Stimulated activated naive B cell treated with anti-CD40 and anti-IgM and Interleukin-4, amounts not matched to agents 10 μg/mL and 1 μg/mL and 100 μg/mL, for 72 hours (primary cell): ENCODE results near the gene ACSS2.
"Not testable (repeated sequence)": the region's sequence is repeated elsewhere in the genome, so short reads cannot be mapped to it uniquely, and the experiment has no call there.

ENCODE experiments used
- ATAC-seq, 2 donors: fragments of 150-1000 bp; cut with Tn5 transposase; replicated peaks; 2 replicates each; pipeline ENCODE4 v1.10.0; 2021; ENCODE audit warnings: moderate library complexity in 1 of 2
- DNase-seq: peaks from one replicate; pipeline ENCODE4 v3.0.0; 2021
- H3K27ac Mint-ChIP-seq: one replicate; pipeline ENCODE4 v1.8.0; 2022; ENCODE audit warnings: mild to moderate bottlenecking, mixed read lengths
- H3K27me3 Mint-ChIP-seq, 2 donors: one replicate each; pipeline ENCODE4 v1.8.0; 2022; ENCODE audit warnings: mixed read lengths in 2 of 2
- H3K36me3 Mint-ChIP-seq, 2 donors: one replicate each; pipeline ENCODE4 v1.8.0; 2022; ENCODE audit warnings: mixed read lengths in 2 of 2, mild to moderate bottlenecking in 1 of 2
- H3K4me1 Mint-ChIP-seq, 2 donors: one replicate each; pipeline ENCODE4 v1.8.0; 2022; ENCODE audit warnings: mixed read lengths in 2 of 2, mild to moderate bottlenecking in 1 of 2
- H3K4me3 Mint-ChIP-seq, 2 donors: one replicate each; pipeline ENCODE4 v1.8.0; 2022; ENCODE audit warnings: mild to moderate bottlenecking in 2 of 2, mixed read lengths in 2 of 2, moderate library complexity in 1 of 2
- H3K9me3 Mint-ChIP-seq, 2 donors: one replicate each; pipeline ENCODE4 v1.8.0; 2022; ENCODE audit warnings: mixed read lengths in 2 of 2, mild to moderate bottlenecking in 1 of 2

Gene ACSS2

DNA sequence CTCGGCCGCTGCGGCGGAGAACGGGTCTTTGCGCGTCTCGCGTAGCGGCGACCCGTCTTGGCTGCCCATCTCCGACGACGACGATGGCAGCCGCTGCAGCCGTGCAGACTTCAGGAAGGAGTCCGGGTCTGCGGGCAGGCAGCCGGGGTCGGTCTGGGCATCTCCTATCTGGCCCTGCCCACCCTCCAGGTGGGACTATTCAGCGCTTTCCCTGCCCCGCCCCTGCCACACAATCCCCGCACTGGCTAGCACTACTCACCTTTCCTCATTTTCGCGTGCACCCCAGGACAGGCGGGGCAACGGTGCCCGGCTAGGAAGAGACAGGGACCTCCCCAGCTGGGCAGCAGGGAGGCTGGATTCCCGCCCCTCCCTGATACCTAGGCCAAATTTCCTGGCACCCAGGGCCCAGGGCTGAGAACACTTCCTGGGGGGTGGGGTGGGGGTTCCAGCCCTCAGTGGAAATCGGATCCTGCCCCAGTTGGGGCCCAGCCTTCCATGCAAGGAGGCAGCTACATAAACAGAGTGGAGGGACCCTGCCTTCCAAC, 12.9 kb upstream of the ACSS2 start:
- Mint-ChIP-seq H3K9me3 (no peaks in the 10 kb centered on the region), H3K27me3 (no peaks in the 10 kb centered on the region), H3K36me3 (peaks cover 19 to 28% of the 10 kb centered on the region in 2 donors), H3K4me3 (no peak overlapping the region), H3K4me1 (peaks cover 0 to 4% of the 10 kb centered on the region in 2 donors), H3K27ac (no peak overlapping the region)
- no peak for ATAC-seq
- no peak for DNase-seq

DNA sequence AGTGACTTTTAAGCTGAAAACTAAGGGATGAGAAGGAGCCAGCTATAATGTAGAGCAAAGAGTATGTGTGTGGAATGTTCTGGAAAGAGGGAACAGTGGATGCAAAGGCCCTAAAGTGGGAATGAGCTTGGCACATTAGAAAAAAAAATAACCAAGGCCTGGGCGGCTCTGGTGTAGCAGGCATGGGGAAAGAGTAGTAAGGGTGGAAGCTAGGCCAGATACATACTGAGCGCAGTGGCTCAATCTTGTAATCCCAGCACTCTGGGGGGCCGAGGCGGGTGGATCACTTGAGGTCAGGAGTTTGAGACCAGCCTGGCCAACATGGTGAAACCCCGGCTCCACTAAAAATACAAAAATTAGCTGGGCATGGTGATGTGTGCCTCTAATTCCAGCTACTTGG, 12.2 kb upstream of the ACSS2 start:
- ATAC-seq (no peak), DNase-seq (no peak)
- Mint-ChIP-seq H3K36me3 (peaks cover 19 to 28% of the 10 kb centered on the region in 2 donors), H3K9me3 (no peaks in the 10 kb centered on the region), H3K4me3 (no peak overlapping the region), H3K4me1 (peaks cover 0 to 4% of the 10 kb centered on the region in 2 donors), H3K27me3 (no peaks in the 10 kb centered on the region), H3K27ac (no peak overlapping the region)

GRCh38 chr20:34871320-34871926, 5.0 kb upstream of the ACSS2 start:
- H3K27me3 Mint-ChIP-seq: peaks cover 0 to 3% of the 10 kb centered on the region in 2 donors
- no peak for DNase-seq
- peaks cover 32 to 43% of the 10 kb centered on the region in 2 donors for H3K4me1 Mint-ChIP-seq
- H3K9me3 Mint-ChIP-seq: no peaks in the 10 kb centered on the region
- ATAC-seq: no peak
- H3K36me3 Mint-ChIP-seq: peaks cover 2 to 3% of the 10 kb centered on the region in 2 donors
- no peak overlapping the region for H3K27ac Mint-ChIP-seq
- H3K4me3 Mint-ChIP-seq: peak overlapping the region; percentile 73 to 92

- Mint-ChIP-seq H3K9me3 (no peaks in the 10 kb centered on the region), H3K27ac (peak overlapping the region; percentile 33), H3K36me3 (peaks cover 0 to 2% of the 10 kb centered on the region in 2 donors), H3K4me1 (peaks cover 35 to 49% of the 10 kb centered on the region in 2 donors), H3K27me3 (peaks cover 0 to 3% of the 10 kb centered on the region in 2 donors), H3K4me3 (peak overlapping the region; percentile 73 to 92)
- ATAC-seq (no peak), DNase-seq (no peak)
Measured at GRCh38 chr20:34871966-34872621, 4.3 kb upstream of the ACSS2 start.

- peak; percentile 78 for DNase-seq
- Mint-ChIP-seq H3K9me3 (no peaks in the 10 kb centered on the region), H3K27me3 (peaks cover 0 to 3% of the 10 kb centered on the region in 2 donors), H3K36me3 (peaks cover 0 to 2% of the 10 kb centered on the region in 2 donors), H3K27ac (peak within 1 kb of the TSS; percentile 72), H3K4me3 (peak within 1 kb of the TSS; percentile 90 to 92), H3K4me1 (peaks cover 35 to 52% of the 10 kb centered on the region in 2 donors)
- peak; percentile 57 to 61 for ATAC-seq
Measured at GRCh38 chr20:34872622-34873224, 3.7 kb upstream of the ACSS2 start, which contains the start of gene GGT7. TSS of gene GGT7 (minus strand) at chr20:34872856. CDS start at chr20:34872815, 41 bp downstream.

- Mint-ChIP-seq H3K4me1 (peaks cover 35 to 52% of the 10 kb centered on the region in 2 donors), H3K27me3 (peaks cover 0 to 3% of the 10 kb centered on the region in 2 donors), H3K27ac (peak overlapping the region; percentile 72), H3K4me3 (peak overlapping the region; percentile 90 to 92), H3K36me3 (peaks cover 0 to 2% of the 10 kb centered on the region in 2 donors), H3K9me3 (no peaks in the 10 kb centered on the region)
- DNase-seq: no peak
- ATAC-seq: no peak
Measured at GRCh38 chr20:34873583-34874093, 2.8 kb upstream of the ACSS2 start.

DNA sequence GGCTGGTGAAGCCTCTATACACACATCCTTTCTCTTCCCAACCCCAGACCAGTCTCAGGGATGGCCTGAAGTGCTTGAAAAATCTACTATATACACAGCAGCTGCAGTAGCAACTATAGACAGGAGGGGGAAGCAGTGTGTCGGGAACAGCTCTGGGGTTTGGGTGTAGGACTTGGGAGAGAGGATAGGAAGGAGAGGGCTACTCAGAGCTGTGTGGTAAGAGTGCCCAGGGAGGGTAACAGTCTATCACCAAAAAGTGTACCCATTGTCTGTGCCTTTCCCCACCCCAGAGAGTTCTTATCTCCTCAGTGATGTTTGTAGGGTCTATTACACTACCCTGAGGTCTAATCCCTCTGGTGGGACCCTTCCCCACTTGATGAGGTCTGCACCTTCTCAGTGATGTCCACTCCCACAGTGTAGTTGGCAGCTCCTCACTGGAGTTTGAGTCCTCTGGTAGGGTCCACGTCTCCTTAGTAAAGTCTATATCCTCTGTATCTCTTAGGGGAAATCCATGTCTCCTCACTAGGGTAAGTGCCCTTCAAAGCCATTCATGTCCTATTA, 2.2 kb upstream of the ACSS2 start:
- Mint-ChIP-seq H3K27ac (peak overlapping the region; percentile 37), H3K36me3 (peaks cover 1 to 2% of the 10 kb centered on the region in 2 donors), H3K4me1 (peaks cover 36 to 52% of the 10 kb centered on the region in 2 donors), H3K27me3 (peaks cover 0 to 3% of the 10 kb centered on the region in 2 donors), H3K9me3 (no peaks in the 10 kb centered on the region), H3K4me3 (peak overlapping the region; percentile 49 to 90)
- ATAC-seq (no peak), DNase-seq (peak; percentile 39)

GRCh38 chr20:34875642-34876405, 588 bp upstream of the ACSS2 start:
- Mint-ChIP-seq H3K36me3 (peaks cover 2 to 3% of the 10 kb centered on the region in 2 donors), H3K27me3 (peaks cover 0 to 3% of the 10 kb centered on the region in 2 donors), H3K4me1 (peaks cover 37 to 52% of the 10 kb centered on the region in 2 donors), H3K9me3 (no peaks in the 10 kb centered on the region), H3K4me3 (peak overlapping the region; percentile 84 to 87), H3K27ac (peak overlapping the region; percentile 56)
- DNase-seq (peak; percentile 92), ATAC-seq (peak; percentile 85 to 88)

GRCh38 chr20:34880215-34880850, 3.9 kb downstream of the ACSS2 start:
- Mint-ChIP-seq H3K4me3 (no peak overlapping the region), H3K4me1 (peaks cover 13 to 15% of the 10 kb centered on the region in 2 donors), H3K27me3 (no peaks in the 10 kb centered on the region), H3K36me3 (peaks cover 2 to 9% of the 10 kb centered on the region in 2 donors), H3K27ac (no peak overlapping the region), H3K9me3 (no peaks in the 10 kb centered on the region)
- no peak for ATAC-seq
- DNase-seq: no peak

GRCh38 chr20:34880971-34881370, 4.6 kb downstream of the ACSS2 start:
- not testable (repeated sequence) for H3K27ac Mint-ChIP-seq, H3K36me3 Mint-ChIP-seq, ATAC-seq, H3K9me3 Mint-ChIP-seq, DNase-seq, H3K27me3 Mint-ChIP-seq, H3K4me3 Mint-ChIP-seq, H3K4me1 Mint-ChIP-seq

GRCh38 chr20:34881689-34882088, 5.3 kb downstream of the ACSS2 start:
- DNase-seq: no peak
- Mint-ChIP-seq H3K27ac (no peak overlapping the region), H3K36me3 (peaks cover 2 to 12% of the 10 kb centered on the region in 2 donors)

GRCh38 chr20:34883087-34883688, 6.8 kb downstream of the ACSS2 start:
- ATAC-seq (no peak), DNase-seq (no peak)
- Mint-ChIP-seq H3K36me3 (peaks cover 2 to 17% of the 10 kb centered on the region in 2 donors), H3K27ac (no peak overlapping the region), H3K4me1 (peaks cover 0 to 2% of the 10 kb centered on the region in 2 donors), H3K27me3 (no peaks in the 10 kb centered on the region), H3K4me3 (no peak overlapping the region), H3K9me3 (no peaks in the 10 kb centered on the region)

More at GRCh38 chr20:34881689-34882088, 5.3 kb downstream of the ACSS2 start:
- no peak overlapping the region for H3K4me3 Mint-ChIP-seq
- peaks cover 5 to 7% of the 10 kb centered on the region in 2 donors for H3K4me1 Mint-ChIP-seq
- H3K27me3 Mint-ChIP-seq: no peaks in the 10 kb centered on the region
- no peaks in the 10 kb centered on the region for H3K9me3 Mint-ChIP-seq
- no peak for ATAC-seq

- H3K27ac Mint-ChIP-seq: no peak overlapping the region
- ATAC-seq (no peak), DNase-seq (no peak)
- H3K27me3 Mint-ChIP-seq: peaks cover 0 to 4% of the 10 kb centered on the region in 2 donors
- H3K4me1 Mint-ChIP-seq: peaks cover 6% of the 10 kb centered on the region in 2 donors
- no peaks in the 10 kb centered on the region for H3K9me3 Mint-ChIP-seq
- H3K36me3 Mint-ChIP-seq: peaks cover 4 to 22% of the 10 kb centered on the region in 2 donors
- no peak overlapping the region for H3K4me3 Mint-ChIP-seq
Measured at GRCh38 chr20:34883809-34884208, 7.4 kb downstream of the ACSS2 start.
